ENCODE measurements around the gene POLD3.
A peak's percentile ranks its signal among the peaks of the same experiment; 100 is the strongest.
"Not testable (repeated sequence)": the region's sequence is repeated elsewhere in the genome, so short reads cannot be mapped to it uniquely, and the experiment has no call there.

POLD3 gene

GRCh38 chr11:74650498-74650897 lies 58.1 kb downstream of the POLD3 start:
- in situ Hi-C loops (cut with HindIII; ENCODE audit: low sequenced_read_pairs) = no loop called here
- TF ChIP-seq CTCF (IDR thresholded peaks at IDR 0.05; ENCODE audit: low read depth, low read length) = no peak
- no peak overlapping the region for H3K4me3 ChIP-seq (ENCODE audit: low read depth, low read length)
- DNase-seq (ENCODE audit: low read depth, low spot score) = peak; percentile 33

DNA sequence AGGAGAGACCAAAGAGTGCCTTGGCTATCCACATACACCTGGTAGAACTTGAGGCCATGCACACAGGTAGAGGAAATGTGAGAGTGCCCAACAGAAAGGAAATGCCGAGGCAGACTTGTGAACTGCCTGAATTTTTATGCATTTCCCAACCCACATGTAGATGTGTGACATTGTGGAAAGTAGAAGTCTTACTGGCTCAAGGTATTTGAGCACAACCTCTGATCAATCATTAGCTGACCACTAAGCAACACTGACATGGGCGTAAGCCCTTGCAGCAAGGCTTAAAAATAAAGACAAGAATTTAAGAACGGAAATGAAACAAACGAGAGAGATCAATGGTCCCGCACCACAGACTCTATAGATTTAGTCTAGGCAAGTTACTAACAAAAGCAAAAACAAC lies 62.6 kb downstream of the POLD3 start:
- DNase-seq (ENCODE audit: low read depth, low spot score) = no peak
- in situ Hi-C loops (cut with HindIII; ENCODE audit: low sequenced_read_pairs) = no loop called here
- no peak overlapping the region for H3K4me3 ChIP-seq (ENCODE audit: low read depth, low read length)
- no peak for TF ChIP-seq CTCF (IDR thresholded peaks at IDR 0.05; ENCODE audit: low read depth, low read length)

DNA sequence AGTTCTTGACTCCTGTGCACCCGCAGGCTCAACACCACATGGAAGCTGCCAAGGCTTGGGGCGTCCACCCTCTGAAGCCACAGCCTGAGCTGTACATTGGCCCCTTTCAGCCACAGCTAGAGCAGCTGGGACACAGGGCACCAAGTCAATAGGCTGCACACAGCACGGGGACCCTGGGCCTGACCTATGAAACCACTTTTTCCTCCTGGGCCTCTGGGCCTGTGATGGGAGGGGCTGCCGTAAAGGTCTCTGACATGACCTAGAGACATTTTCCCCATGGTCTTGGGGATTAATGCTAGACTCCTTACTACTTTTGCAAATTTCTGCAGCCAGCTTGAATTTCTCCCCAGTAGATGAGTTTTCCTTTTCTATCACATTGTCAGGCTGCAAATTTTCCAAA lies 66.7 kb downstream of the POLD3 start:
- DNase-seq (ENCODE audit: low read depth, low spot score); in situ Hi-C loops (cut with HindIII; ENCODE audit: low sequenced_read_pairs); H3K4me3 ChIP-seq (ENCODE audit: low read depth, low read length): not testable (repeated sequence)

DNA sequence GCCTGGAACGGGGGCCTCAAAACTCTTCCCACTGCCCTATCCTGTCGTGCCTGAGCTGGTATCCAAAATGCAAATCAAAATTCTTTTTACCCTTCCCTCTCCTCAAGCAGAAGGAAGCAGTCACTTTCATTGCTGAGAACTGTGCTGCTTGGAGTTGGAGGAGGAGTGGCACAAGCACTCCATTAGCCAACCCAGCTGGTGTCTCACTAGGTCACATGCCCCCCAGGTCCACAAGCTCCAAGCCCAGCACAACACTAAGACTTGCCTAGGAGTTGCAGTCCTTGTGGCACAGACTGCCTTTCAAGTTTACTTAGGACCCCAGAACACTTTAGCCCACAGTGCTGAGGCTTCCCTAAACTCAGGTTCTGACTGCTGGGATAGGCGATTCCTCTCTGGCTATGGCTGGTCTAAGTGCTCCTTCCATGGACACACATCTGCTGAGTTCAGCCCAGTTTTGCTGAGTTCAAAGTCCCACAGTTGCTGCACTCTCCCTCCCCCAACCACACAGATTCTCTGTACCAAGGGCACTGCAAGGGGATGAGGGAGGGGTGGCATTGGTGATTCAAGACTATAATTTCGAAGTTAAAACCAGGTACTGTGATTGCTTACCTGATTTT lies 70.2 kb downstream of the POLD3 start:
- TF ChIP-seq CTCF (IDR thresholded peaks at IDR 0.05; ENCODE audit: low read depth, low read length) = no peak
- no peak overlapping the region for H3K4me3 ChIP-seq (ENCODE audit: low read depth, low read length)
- in situ Hi-C loops (cut with HindIII; ENCODE audit: low sequenced_read_pairs) = no loop called here
- DNase-seq (ENCODE audit: low read depth, low spot score) = no peak

GRCh38 chr11:74663315-74663714 lies 70.9 kb downstream of the POLD3 start:
- no peak overlapping the region for H3K4me3 ChIP-seq (ENCODE audit: low read depth, low read length)
- no peak for TF ChIP-seq CTCF (IDR thresholded peaks at IDR 0.05; ENCODE audit: low read depth, low read length)
- in situ Hi-C loops (cut with HindIII; ENCODE audit: low sequenced_read_pairs) = no loop called here
- no peak for DNase-seq (ENCODE audit: low read depth, low spot score)

DNA sequence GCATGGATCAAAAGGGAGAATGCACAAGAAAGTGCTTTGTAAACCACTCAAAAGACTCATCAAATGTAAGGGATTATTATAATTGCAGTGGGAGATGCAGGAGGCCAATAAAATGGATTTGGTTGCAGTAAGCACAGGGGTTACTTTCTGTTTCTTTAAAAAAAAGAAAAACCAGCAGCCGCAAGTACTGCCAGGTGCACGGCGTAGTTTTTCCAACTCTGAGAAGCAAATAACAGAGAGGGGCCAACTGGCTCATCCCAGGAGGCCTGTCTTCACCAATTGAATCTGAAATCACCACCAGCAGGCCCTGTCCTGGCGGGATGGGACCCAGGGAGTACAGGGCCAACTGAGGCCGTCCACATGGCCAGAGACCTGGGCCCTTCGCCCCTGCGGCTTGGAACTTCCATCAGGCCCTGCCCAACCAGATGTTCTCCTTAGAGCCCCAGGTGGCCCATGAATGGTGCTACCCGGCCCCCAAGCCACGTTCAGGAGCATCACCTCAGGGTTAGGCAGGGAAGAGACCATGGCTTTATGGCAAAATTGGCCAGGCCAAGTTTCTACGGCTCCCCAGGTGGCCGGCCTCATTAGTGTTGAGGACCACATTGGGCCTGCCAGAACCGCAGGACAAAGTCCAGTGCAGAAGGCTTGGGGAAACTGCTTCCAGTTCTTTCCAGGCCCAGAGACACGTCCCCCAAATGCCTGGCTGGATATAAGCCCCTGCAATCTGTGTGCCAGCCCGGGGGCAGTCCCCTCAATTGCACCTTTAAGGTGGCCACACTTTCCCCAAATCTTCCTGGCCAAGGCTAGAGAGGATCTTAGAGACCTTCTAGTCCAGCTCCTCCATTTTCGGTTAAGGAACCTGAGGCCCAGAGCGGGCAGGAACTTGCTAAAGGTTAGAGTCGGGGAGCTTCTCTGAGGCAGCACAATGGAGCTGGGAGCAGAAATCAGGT lies 77.1 kb downstream of the POLD3 start:
- H3K4me3 ChIP-seq (ENCODE audit: low read depth, low read length) = no peak overlapping the region
- DNase-seq (ENCODE audit: low read depth, low spot score) = no peak
- TF ChIP-seq CTCF (IDR thresholded peaks at IDR 0.05; ENCODE audit: low read depth, low read length) = no peak
- in situ Hi-C loops (cut with HindIII; ENCODE audit: low sequenced_read_pairs) = no loop called here

DNA sequence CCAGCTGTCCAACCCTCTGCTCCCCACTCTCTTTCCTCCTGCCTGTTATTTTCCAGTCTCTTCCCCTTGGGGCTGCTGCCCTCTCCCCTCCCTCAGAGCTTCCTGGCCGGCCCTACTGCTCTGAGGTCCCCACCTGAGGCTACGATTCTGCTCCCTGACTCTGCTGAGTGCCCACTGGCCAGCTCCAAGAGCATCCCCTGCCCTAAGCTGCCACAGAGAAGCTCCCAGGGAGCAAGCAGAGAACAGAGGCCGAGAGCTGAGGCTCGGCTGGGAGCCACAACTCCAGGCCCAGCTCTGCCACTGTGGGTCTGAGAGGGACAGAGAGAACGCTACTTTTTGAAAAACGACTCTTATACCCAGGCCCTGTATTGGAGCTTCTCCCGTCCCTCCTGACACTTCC lies 77.8 kb downstream of the POLD3 start:
- DNase-seq (ENCODE audit: low read depth, low spot score) = no peak
- in situ Hi-C loops (cut with HindIII; ENCODE audit: low sequenced_read_pairs) = no loop called here
- TF ChIP-seq CTCF (IDR thresholded peaks at IDR 0.05; ENCODE audit: low read depth, low read length) = no peak
- no peak overlapping the region for H3K4me3 ChIP-seq (ENCODE audit: low read depth, low read length)
